ENCODE results near the gene EXOSC3. TPM values are rescaled to one million over a fixed set of nuclear protein-coding genes. Genes with fewer than 3 reads are reported as not detected.
A peak's percentile ranks its signal among the peaks of the same experiment; 100 is the strongest.

The EXOSC3 gene
- total RNA-seq, 1 experiment from 2014 or later, result 44.8 TPM

GRCh38 chr9:37751186-37751585 is 33.7 kb downstream of the EXOSC3 start:
- CTCF ChIA-PET, result interaction anchor here (0.7 to 1.2 kb wide), 2 partner anchors 39 to 611 kb away, joined by 4 to 6 read pairs; no protein-coding TSS in a partner anchor
- Mint-ChIP-seq H3K27me3 (ENCODE audit: insufficient read depth, unreplicated experiment) (no peaks in the 10 kb centered on the region), H3K4me3 (ENCODE audit: unreplicated experiment) (no peak overlapping the region), H3K9me3 (ENCODE audit: unreplicated experiment) (no peaks in the 10 kb centered on the region), H3K36me3 (ENCODE audit: insufficient read depth, unreplicated experiment) (no peaks in the 10 kb centered on the region), H3K4me1 (ENCODE audit: insufficient read depth, unreplicated experiment) (no peaks in the 10 kb centered on the region), H3K27ac (ENCODE audit: low read depth, unreplicated experiment) (no peak overlapping the region)
- DNase-seq (ENCODE audit: unreplicated experiment), result no peak
- intact Hi-C loops (cut with micrococcal nuclease), result loop anchor here (5.0 kb wide), 1 partner anchor 169 kb away; no protein-coding TSS in a partner anchor
- POLR2A ChIA-PET, result no interaction called here
- TF ChIP-seq CTCF (IDR thresholded peaks at IDR 0.05; ENCODE audit: unreplicated experiment), result no peak
- BruUV-seq (replicated peaks), result no TSS peak

GRCh38 chr9:37749129-37749528 is 35.7 kb downstream of the EXOSC3 start:
- H3K4me3 Mint-ChIP-seq (ENCODE audit: unreplicated experiment), result no peak overlapping the region
- intact Hi-C loops (cut with micrococcal nuclease), result no loop called here
- BruUV-seq (replicated peaks), result no TSS peak
- H3K27me3 Mint-ChIP-seq (ENCODE audit: insufficient read depth, unreplicated experiment), result no peaks in the 10 kb centered on the region
- ChIA-PET POLR2A (interaction anchor here (0.6 kb wide), 1 partner anchor 161 kb away, joined by 5 read pairs; no protein-coding TSS in a partner anchor), CTCF (interaction anchor here (0.8 to 1.6 kb wide), 5 partner anchors 9 to 684 kb away, joined by 3 to 8 read pairs (median 3); no protein-coding TSS in a partner anchor)
- DNase-seq (ENCODE audit: unreplicated experiment), result no peak
- no peak overlapping the region for H3K27ac Mint-ChIP-seq (ENCODE audit: low read depth, unreplicated experiment)
- H3K9me3 Mint-ChIP-seq (ENCODE audit: unreplicated experiment), result no peaks in the 10 kb centered on the region
- H3K36me3 Mint-ChIP-seq (ENCODE audit: insufficient read depth, unreplicated experiment), result no peaks in the 10 kb centered on the region
- no peaks in the 10 kb centered on the region for H3K4me1 Mint-ChIP-seq (ENCODE audit: insufficient read depth, unreplicated experiment)
- no peak for TF ChIP-seq CTCF (IDR thresholded peaks at IDR 0.05; ENCODE audit: unreplicated experiment)

- CTCF ChIA-PET, result interaction anchor here (0.6 to 1.5 kb wide), 9 partner anchors 9 to 586 kb away, joined by 3 to 7 read pairs (median 3); no protein-coding TSS in a partner anchor
- Mint-ChIP-seq H3K27me3 (ENCODE audit: insufficient read depth, unreplicated experiment) (no peaks in the 10 kb centered on the region), H3K9me3 (ENCODE audit: unreplicated experiment) (no peaks in the 10 kb centered on the region), H3K4me3 (ENCODE audit: unreplicated experiment) (no peak overlapping the region), H3K27ac (ENCODE audit: low read depth, unreplicated experiment) (no peak overlapping the region), H3K4me1 (ENCODE audit: insufficient read depth, unreplicated experiment) (no peaks in the 10 kb centered on the region), H3K36me3 (ENCODE audit: insufficient read depth, unreplicated experiment) (no peaks in the 10 kb centered on the region)
- no TSS peak for BruUV-seq (replicated peaks)
- peak; percentile 83 for TF ChIP-seq CTCF (IDR thresholded peaks at IDR 0.05; ENCODE audit: unreplicated experiment)
- intact Hi-C loops (cut with micrococcal nuclease), result no loop called here
- peak; percentile 70 for DNase-seq (ENCODE audit: unreplicated experiment)
- POLR2A ChIA-PET, result interaction anchor here (0.8 kb wide), 1 partner anchor 38 kb away, joined by 3 read pairs; the partner anchor contains the start of gene EXOSC3
These were observed 37.6 kb downstream of the EXOSC3 start for GRCh38 chr9:37747271-37747753.

GRCh38 chr9:37746448-37747270 is 38.2 kb downstream of the EXOSC3 start:
- TF ChIP-seq CTCF (IDR thresholded peaks at IDR 0.05; ENCODE audit: unreplicated experiment), result no peak
- intact Hi-C loops (cut with micrococcal nuclease), result no loop called here
- Mint-ChIP-seq H3K4me3 (ENCODE audit: unreplicated experiment) (no peak overlapping the region), H3K4me1 (ENCODE audit: insufficient read depth, unreplicated experiment) (no peaks in the 10 kb centered on the region), H3K27me3 (ENCODE audit: insufficient read depth, unreplicated experiment) (no peaks in the 10 kb centered on the region), H3K9me3 (ENCODE audit: unreplicated experiment) (no peaks in the 10 kb centered on the region), H3K27ac (ENCODE audit: low read depth, unreplicated experiment) (no peak overlapping the region), H3K36me3 (ENCODE audit: insufficient read depth, unreplicated experiment) (no peaks in the 10 kb centered on the region)
- no TSS peak for BruUV-seq (replicated peaks)
- DNase-seq (ENCODE audit: unreplicated experiment), result no peak
- ChIA-PET CTCF (interaction anchor here (0.7 to 1.4 kb wide), 6 partner anchors 9 to 85 kb away, joined by 3 to 4 read pairs (median 3); no protein-coding TSS in a partner anchor), POLR2A (interaction anchor here (0.7 to 1.5 kb wide), 2 partner anchors 10 to 152 kb away, joined by 5 to 6 read pairs; no protein-coding TSS in a partner anchor)
